Fibroblast of the aortic adventitia (primary cell): Measurements from ENCODE around the gene NTRK1. TPM values are rescaled to one million over a fixed set of nuclear protein-coding genes. Genes with fewer than 3 reads are reported as not detected.

Experiments used
- DNase-seq: peaks from one replicate; pipeline ENCODE4 v3.0.0-alpha.2; 2010; ENCODE audit warnings: low read depth
- H3K4me3 ChIP-seq: 2 replicates; pipeline ENCODE4 v1.5.1; 2011; ENCODE audit warnings: low read depth, mild to moderate bottlenecking, control low read depth, low read length, moderate library complexity
- CTCF ChIP-seq: IDR thresholded peaks from 2 replicates; pipeline ENCODE4 v1.5.1; 2011; ENCODE audit warnings: mild to moderate bottlenecking, low read length, control low read depth, inconsistent platforms; ENCODE audit not compliant: insufficient read depth
- total RNA-seq: library from RNA; depleted of rRNA; stranded (reverse); fragments of >200 nt; gene quantifications from 2 replicates; pipeline ENCODE4 v1.2.3, GENCODE V29; 2012; ENCODE audit warnings: low replicate concordance

Gene NTRK1
- total RNA-seq, 1 donor, result 0.09 TPM

DNA sequence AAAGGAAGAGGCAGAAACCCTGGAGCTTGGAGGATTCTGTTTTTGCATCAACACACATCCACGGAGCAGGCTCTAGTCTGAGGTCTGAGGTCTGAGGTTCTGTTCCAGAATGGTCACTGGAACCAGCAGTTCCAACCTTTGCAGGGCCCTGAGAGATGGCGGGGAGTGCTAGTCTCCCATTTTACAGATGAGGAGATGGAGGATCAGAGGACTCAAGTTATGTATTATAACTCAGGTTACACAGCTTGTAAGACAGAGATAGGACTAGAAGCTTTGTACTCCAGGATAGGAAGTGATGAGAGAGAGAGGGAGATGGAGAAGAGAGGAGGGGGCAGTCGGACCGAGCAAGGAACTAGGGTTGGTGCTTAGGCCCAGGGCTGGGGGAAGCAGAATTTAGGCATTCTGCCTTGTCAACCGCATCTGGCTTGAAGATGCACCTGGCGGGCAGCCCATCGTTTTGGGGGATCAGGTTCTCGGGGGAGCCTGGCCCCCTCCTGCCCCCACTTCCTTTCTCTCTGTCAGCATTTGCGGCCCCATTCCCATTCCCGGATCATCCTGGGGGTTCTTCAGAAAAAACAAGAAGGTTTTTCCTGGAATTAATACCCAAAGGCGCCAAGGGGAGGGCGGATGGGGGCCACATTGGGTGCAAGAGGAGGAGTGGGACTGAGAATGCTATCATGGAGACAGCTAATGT, 38.5 kb downstream of the NTRK1 start:
- TF ChIP-seq CTCF, result no peak
- peak overlapping the region; percentile 37 for H3K4me3 ChIP-seq
- no peak for DNase-seq

DNA sequence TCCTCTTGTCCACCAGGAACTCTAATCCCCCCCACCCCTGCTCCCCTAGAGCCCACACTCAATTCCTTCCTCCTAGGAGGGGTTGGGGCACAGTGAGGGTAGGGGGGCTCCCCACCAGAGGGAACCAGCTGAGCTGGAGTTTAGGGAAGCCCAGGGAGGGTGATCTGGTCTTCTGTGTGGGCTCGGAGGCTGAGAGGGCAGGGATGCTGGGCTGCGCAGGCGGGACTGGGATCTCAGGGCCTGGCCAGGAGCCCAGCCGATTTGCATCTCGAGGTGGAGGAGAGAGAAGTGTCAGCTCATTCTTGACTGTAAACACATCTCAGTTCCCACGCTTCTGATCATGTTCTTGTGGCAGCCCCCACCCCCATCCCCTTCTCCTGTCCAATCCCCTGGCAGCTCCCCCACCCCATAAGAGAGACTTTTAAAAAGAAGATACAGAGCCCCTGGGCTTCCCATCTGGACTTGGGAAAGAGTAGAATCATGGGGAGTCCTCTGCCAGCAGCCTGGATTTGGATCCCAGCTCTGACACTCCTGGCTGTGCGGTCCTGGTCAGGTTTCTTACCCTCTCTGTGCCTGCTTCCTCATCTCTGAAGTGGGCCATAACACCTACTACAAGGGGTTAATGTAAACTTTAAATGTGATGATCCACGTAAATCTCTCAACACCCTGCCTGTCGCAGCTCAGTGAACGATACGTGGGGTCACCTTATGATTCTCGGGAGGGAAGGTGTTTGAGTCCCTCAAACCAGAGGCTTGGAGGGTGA, 39.5 kb downstream of the NTRK1 start:
- peak; percentile 40 for DNase-seq
- no peak overlapping the region for H3K4me3 ChIP-seq
- no peak for TF ChIP-seq CTCF

GRCh38 chr1:156900896-156901589, 40.4 kb downstream of the NTRK1 start:
- no peak for DNase-seq
- TF ChIP-seq CTCF, result no peak
- H3K4me3 ChIP-seq, result no peak overlapping the region

- DNase-seq, result no peak
- H3K4me3 ChIP-seq, result no peak overlapping the region
- no peak for TF ChIP-seq CTCF
Measured at GRCh38 chr1:156901590-156901900, 40.9 kb downstream of the NTRK1 start.

DNA sequence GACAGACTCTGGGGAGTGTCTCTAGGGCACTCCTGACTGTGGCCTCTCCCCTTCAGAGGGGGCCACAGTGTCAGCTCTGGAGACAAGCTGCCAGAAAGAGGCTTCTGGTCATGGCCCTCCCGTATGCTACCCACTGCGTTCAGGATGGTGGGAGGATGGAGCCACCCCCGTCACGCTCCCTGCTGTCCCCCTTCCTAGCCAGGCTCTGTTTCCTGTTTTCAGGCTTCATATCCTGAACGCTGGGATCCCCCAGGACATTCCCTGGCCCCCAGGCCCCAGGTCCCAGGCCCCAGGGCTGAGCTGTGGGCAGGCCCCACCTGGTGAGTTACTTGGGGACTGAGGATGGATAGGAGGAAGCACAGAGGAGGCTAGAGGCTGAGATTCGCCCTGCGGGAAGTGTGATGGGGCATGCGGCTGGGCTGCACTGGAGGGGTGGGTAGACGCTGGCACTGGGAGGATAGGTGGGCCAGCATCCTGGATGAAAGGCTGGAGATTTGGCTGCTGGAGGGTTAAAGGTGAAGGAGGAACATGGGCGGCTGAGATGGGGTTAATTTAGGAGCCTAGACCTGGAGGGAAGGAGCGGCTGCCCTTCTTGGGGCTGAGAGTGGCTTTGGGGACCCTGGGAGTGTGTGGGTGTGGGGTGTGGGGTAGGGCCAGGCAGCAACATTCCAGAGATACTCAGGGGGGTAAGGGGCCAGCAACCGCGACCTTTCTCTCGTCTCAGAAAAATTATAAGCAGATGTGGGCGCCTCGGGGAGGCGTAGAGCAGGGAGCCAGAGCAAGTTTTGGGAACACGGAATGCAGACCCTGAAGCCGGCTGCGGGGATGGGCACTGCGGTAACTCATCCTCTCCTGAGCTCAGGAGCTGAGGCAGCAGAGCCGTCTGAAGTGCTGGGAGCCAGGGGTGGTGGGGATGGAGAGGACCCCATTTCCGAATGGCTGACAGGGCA, 41.6 kb downstream of the NTRK1 start:
- no peak overlapping the region for H3K4me3 ChIP-seq
- DNase-seq, result no peak
- TF ChIP-seq CTCF, result no peak

- TF ChIP-seq CTCF, result no peak
- H3K4me3 ChIP-seq, result no peak overlapping the region
- no peak for DNase-seq
Measured at GRCh38 chr1:156903328-156904091, 42.8 kb downstream of the NTRK1 start.
